Peyer's patch (tissue), 4 donors: ENCODE measurements around the gene ENSA.

Experiments used
- CTCF ChIP-seq, 6 experiments: fragments of 450-650 bp in 4 of 6; fragments of 200-600 bp in 2 of 6; sonication (generic) in 1 of 6; IDR thresholded peaks; one replicate each; pipeline ENCODE4 v1.5.1; 2017 to 2019; ENCODE audit warnings: antibody characterized with exemption in 6 of 6, mild to moderate bottlenecking in 3 of 6, moderate library complexity in 1 of 6
- POLR2A ChIP-seq, 2 donors: fragments of 450-650 bp; IDR thresholded peaks; one replicate each; pipeline ENCODE4 v1.5.1; 2017; ENCODE audit warnings: antibody characterized with exemption in 2 of 2, mild to moderate bottlenecking in 2 of 2, moderate library complexity in 2 of 2

GRCh38 chr1:150660584-150660983 is 31.2 kb upstream of the ENSA start:
- TF ChIP-seq POLR2A (IDR thresholded peaks at IDR 0.05) (no peak), CTCF (IDR thresholded peaks at IDR 0.05) (no peak)
